WERI-Rb-1 (cell line): ENCODE measurements around the gene NALCN.

Experiments used
- DNase-seq: peaks from one replicate; pipeline ENCODE4 v3.0.0-alpha.2; 2020
- H3K27ac ChIP-seq: fragments of 250-450 bp; sonication (Bioruptor Pico); 2 replicates; pipeline ENCODE4 v1.5.1; 2020; ENCODE audit warnings: mild to moderate bottlenecking, moderate library complexity
- H3K27me3 ChIP-seq: fragments of 250-450 bp; sonication (Bioruptor Pico); 2 replicates; pipeline ENCODE4 v1.5.1; 2021; ENCODE audit warnings: mild to moderate bottlenecking, low read depth, moderate library complexity; ENCODE audit not compliant: insufficient read depth, severe bottlenecking
- H3K36me3 ChIP-seq: fragments of 250-450 bp; sonication (Bioruptor Pico); 2 replicates; pipeline ENCODE4 v1.5.1; 2020; ENCODE audit warnings: mild to moderate bottlenecking, moderate library complexity
- H3K4me3 ChIP-seq: 2 replicates; pipeline ENCODE4 v1.5.1; 2011; ENCODE audit warnings: low read depth, mild to moderate bottlenecking, control low read depth, low read length
- H3K9me3 ChIP-seq: fragments of 250-450 bp; sonication (Bioruptor Pico); 2 replicates; pipeline ENCODE4 v1.5.1; 2021; ENCODE audit warnings: mild to moderate bottlenecking, moderate library complexity; ENCODE audit not compliant: severe bottlenecking
- TF ChIP-seq, protein P1 (sequence below): IDR thresholded peaks from 2 replicates; pipeline ENCODE4 v1.5.1; 2011; ENCODE audit warnings: low read depth, mild to moderate bottlenecking, control low read depth, inconsistent platforms, low read length

NALCN gene

GRCh38 chr13:101264931-101265330, 151.4 kb downstream of the NALCN start:
- Histone ChIP-seq H3K9me3 (no peaks in the 10 kb centered on the region), H3K4me3 (no peak overlapping the region), H3K27ac (no peak overlapping the region), H3K36me3 (no peaks in the 10 kb centered on the region), H3K27me3 (no peaks in the 10 kb centered on the region)
- no peak for DNase-seq
- TF ChIP-seq, protein P1, sequence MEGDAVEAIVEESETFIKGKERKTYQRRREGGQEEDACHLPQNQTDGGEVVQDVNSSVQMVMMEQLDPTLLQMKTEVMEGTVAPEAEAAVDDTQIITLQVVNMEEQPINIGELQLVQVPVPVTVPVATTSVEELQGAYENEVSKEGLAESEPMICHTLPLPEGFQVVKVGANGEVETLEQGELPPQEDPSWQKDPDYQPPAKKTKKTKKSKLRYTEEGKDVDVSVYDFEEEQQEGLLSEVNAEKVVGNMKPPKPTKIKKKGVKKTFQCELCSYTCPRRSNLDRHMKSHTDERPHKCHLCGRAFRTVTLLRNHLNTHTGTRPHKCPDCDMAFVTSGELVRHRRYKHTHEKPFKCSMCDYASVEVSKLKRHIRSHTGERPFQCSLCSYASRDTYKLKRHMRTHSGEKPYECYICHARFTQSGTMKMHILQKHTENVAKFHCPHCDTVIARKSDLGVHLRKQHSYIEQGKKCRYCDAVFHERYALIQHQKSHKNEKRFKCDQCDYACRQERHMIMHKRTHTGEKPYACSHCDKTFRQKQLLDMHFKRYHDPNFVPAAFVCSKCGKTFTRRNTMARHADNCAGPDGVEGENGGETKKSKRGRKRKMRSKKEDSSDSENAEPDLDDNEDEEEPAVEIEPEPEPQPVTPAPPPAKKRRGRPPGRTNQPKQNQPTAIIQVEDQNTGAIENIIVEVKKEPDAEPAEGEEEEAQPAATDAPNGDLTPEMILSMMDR = no peak

GRCh38 chr13:101262306-101262705, 154.0 kb downstream of the NALCN start:
- H3K4me3 ChIP-seq = no peak overlapping the region
- no peak for DNase-seq
- TF ChIP-seq, protein P1 = no peak

DNA sequence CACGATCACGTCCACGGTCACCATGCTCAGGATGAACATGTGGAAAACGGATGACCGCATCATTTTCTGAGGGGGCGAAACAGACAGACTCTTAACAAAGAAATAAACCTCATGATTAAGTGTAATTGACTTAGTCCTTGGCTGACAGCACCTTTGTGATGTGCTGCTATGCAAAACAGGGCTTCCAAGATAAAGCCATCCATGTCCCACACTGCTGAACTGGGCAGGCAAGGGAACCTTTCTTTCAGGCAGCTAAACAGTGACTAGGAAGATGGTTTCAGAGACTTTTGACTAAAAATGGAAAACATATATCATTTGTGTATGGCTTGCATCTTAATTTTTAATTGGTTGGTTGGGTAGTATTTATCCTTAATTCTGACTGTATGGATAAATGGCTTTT, 157.8 kb downstream of the NALCN start:
- Histone ChIP-seq H3K27ac (no peak overlapping the region), H3K27me3 (no peaks in the 10 kb centered on the region), H3K36me3 (no peaks in the 10 kb centered on the region), H3K4me3 (no peak overlapping the region), H3K9me3 (no peaks in the 10 kb centered on the region)
- TF ChIP-seq, protein P1 = no peak
- no peak for DNase-seq

More at GRCh38 chr13:101262306-101262705, 154.0 kb downstream of the NALCN start:
- Histone ChIP-seq H3K27ac (no peak overlapping the region), H3K36me3 (no peaks in the 10 kb centered on the region), H3K27me3 (no peaks in the 10 kb centered on the region), H3K9me3 (no peaks in the 10 kb centered on the region)

- TF ChIP-seq, protein P1 = no peak
These were observed 158.2 kb downstream of the NALCN start for GRCh38 chr13:101258071-101258470.

DNA sequence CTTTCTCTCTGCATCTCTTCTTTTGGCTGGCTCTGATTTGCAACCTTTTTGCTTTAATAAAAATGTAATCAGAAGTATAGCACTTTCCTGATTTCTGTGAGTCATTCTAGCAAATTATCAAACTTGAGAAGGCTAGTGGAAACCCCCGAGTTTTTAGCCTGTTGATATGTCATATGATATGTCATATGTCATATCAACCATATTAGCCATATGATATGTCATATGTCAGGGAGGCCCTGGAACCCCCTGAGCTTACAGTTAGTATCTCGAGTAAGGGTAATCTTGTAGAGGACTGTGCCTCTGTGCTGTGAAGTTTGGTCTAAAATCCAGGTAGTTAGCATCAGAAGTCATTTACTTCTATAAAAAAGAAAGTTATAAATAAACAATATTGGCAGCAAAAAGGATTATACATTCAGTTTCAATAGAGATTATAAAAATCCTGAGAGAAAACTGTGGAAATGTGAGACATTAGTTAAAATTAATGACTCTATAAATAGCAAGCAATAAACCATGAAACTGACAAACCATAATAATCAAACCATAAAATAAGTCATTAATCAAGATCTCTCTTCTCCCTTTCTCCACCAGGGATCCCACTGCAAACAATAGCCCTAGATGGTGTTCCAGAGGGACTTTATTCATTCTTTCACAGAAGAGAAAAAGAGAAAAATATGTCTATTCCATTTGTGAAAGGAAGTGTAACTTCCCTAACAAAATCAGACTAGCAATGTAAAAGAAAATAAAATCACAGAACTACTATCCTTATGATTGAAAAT, 167.4 kb downstream of the NALCN start:
- no peak for DNase-seq
- Histone ChIP-seq H3K9me3 (no peaks in the 10 kb centered on the region), H3K4me3 (no peak overlapping the region), H3K27me3 (no peaks in the 10 kb centered on the region), H3K36me3 (no peaks in the 10 kb centered on the region), H3K27ac (no peak overlapping the region)
- TF ChIP-seq, protein P1 = no peak

More at GRCh38 chr13:101258071-101258470, 158.2 kb downstream of the NALCN start:
- no peaks in the 10 kb centered on the region for H3K9me3 ChIP-seq
- H3K36me3 ChIP-seq = no peaks in the 10 kb centered on the region
- H3K27me3 ChIP-seq = no peaks in the 10 kb centered on the region
- no peak for DNase-seq
- no peak overlapping the region for H3K27ac ChIP-seq
- no peak overlapping the region for H3K4me3 ChIP-seq

DNA sequence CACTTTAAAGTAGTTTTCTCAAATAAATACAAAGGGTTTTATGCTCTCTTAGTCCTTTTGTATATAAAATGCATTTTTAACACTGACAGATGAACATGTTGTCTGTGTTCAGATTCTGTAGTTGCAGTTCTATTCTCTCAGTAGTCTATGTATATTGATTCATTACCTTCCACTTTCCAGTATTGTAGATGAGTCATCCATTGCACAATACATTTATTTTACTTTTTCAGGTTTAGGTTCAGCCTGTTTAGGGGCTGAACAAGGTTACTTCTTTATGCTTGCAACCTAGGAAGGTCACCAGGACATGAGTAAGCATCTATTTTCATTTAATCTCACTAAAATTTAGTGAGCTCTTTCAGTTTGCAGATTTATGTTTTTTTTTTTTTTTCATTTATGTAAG, 173.6 kb downstream of the NALCN start:
- no peaks in the 10 kb centered on the region for H3K27me3 ChIP-seq
- DNase-seq = no peak
- no peak overlapping the region for H3K4me3 ChIP-seq
- TF ChIP-seq, protein P1 = no peak
- H3K27ac ChIP-seq = no peak overlapping the region
- H3K36me3 ChIP-seq = no peaks in the 10 kb centered on the region
- no peaks in the 10 kb centered on the region for H3K9me3 ChIP-seq
